Osteocyte (in vitro differentiated cells): ENCODE data around the gene CACTIN. TPM values are rescaled to one million over a fixed set of nuclear protein-coding genes. Genes with fewer than 3 reads are reported as not detected.

Experiments used
- DNase-seq: peaks from one replicate; pipeline ENCODE4 v3.0.0; 2021; ENCODE audit warnings: mixed read lengths; ENCODE audit not compliant: unreplicated experiment; ENCODE audit errors: extremely low spot score
- H3K27ac Mint-ChIP-seq: one replicate; pipeline ENCODE4 v1.8.0; 2021; ENCODE audit warnings: mild to moderate bottlenecking, mixed read lengths; ENCODE audit not compliant: unreplicated experiment
- H3K27me3 Mint-ChIP-seq: one replicate; pipeline ENCODE4 v1.8.0; 2021; ENCODE audit warnings: mixed read lengths; ENCODE audit not compliant: unreplicated experiment
- H3K36me3 Mint-ChIP-seq: one replicate; pipeline ENCODE4 v1.8.0; 2021; ENCODE audit warnings: mixed read lengths; ENCODE audit not compliant: unreplicated experiment
- H3K4me1 Mint-ChIP-seq: one replicate; pipeline ENCODE4 v1.8.0; 2021; ENCODE audit warnings: mixed read lengths; ENCODE audit not compliant: unreplicated experiment
- H3K4me3 Mint-ChIP-seq: one replicate; pipeline ENCODE4 v1.8.0; 2021; ENCODE audit warnings: mild to moderate bottlenecking, moderate library complexity, mixed read lengths; ENCODE audit not compliant: unreplicated experiment
- H3K9me3 Mint-ChIP-seq: one replicate; pipeline ENCODE4 v1.8.0; 2021; ENCODE audit warnings: mixed read lengths; ENCODE audit not compliant: unreplicated experiment
- CTCF ChIP-seq: fragments of 200-600 bp; sonication (generic); IDR thresholded peaks from 2 replicates; pipeline ENCODE4 v1.5.0; 2021; ENCODE audit warnings: antibody characterized with exemption, mild to moderate bottlenecking, moderate library complexity
- total RNA-seq: library from RNA; stranded (reverse); gene quantifications from 2 replicates; pipeline ENCODE4 v1.2.1, GENCODE V29; 2021

CACTIN gene
- total RNA-seq, 1 donor from 2014 or later = 24.7 TPM

- Mint-ChIP-seq H3K4me1 (peaks cover 35% of the 10 kb centered on the region), H3K36me3 (peaks cover 12% of the 10 kb centered on the region), H3K27me3 (no peaks in the 10 kb centered on the region), H3K4me3 (no peak overlapping the region), H3K9me3 (no peaks in the 10 kb centered on the region), H3K27ac (no peak overlapping the region)
- peak; percentile 92 for DNase-seq
- peak; percentile 94 for TF ChIP-seq CTCF
Observed at GRCh38 chr19:3665681-3666544, 39.3 kb upstream of the CACTIN start.

- H3K4me1 Mint-ChIP-seq = peaks cover 26% of the 10 kb centered on the region
- H3K36me3 Mint-ChIP-seq = peaks cover 16% of the 10 kb centered on the region
- no peak overlapping the region for H3K27ac Mint-ChIP-seq
- no peak overlapping the region for H3K4me3 Mint-ChIP-seq
- H3K27me3 Mint-ChIP-seq = no peaks in the 10 kb centered on the region
- TF ChIP-seq CTCF = no peak
- no peak for DNase-seq
- no peaks in the 10 kb centered on the region for H3K9me3 Mint-ChIP-seq
Observed at GRCh38 chr19:3664879-3665642, 38.5 kb upstream of the CACTIN start.

GRCh38 chr19:3663838-3664237 lies 37.2 kb upstream of the CACTIN start:
- no peak for TF ChIP-seq CTCF
- DNase-seq = no peak
- H3K4me1 Mint-ChIP-seq = peaks cover 14% of the 10 kb centered on the region
- H3K4me3 Mint-ChIP-seq = no peak overlapping the region
- H3K27me3 Mint-ChIP-seq = no peaks in the 10 kb centered on the region
- no peak overlapping the region for H3K27ac Mint-ChIP-seq
- peaks cover 16% of the 10 kb centered on the region for H3K36me3 Mint-ChIP-seq
- H3K9me3 Mint-ChIP-seq = no peaks in the 10 kb centered on the region

GRCh38 chr19:3661284-3662238 lies 35.0 kb upstream of the CACTIN start:
- Mint-ChIP-seq H3K36me3 (peaks cover 24% of the 10 kb centered on the region), H3K4me1 (peaks cover 3% of the 10 kb centered on the region), H3K4me3 (no peak overlapping the region), H3K27me3 (no peaks in the 10 kb centered on the region), H3K27ac (no peak overlapping the region), H3K9me3 (no peaks in the 10 kb centered on the region)
- DNase-seq = no peak
- no peak for TF ChIP-seq CTCF
